Panc1 (cell line): ENCODE results near the gene WDHD1.

ENCODE experiments used
- SIN3A ChIP-seq: IDR thresholded peaks from 2 replicates; pipeline ENCODE4 v1.6.1; 2012; ENCODE audit warnings: low read depth, mild to moderate bottlenecking, low read length, moderate library complexity, borderline replicate concordance; ENCODE audit not compliant: insufficient read depth
- TF ChIP-seq, protein P1 (sequence below): fragments of 450-650 bp; IDR thresholded peaks from 2 replicates; pipeline ENCODE4 v1.5.1; 2017; ENCODE audit warnings: mild to moderate bottlenecking
- TF ChIP-seq, protein P2 (sequence below), 2 experiments: IDR thresholded peaks; 2 replicates each; pipeline ENCODE4 v1.6.1; 2011 to 2012; ENCODE audit warnings: low read depth in 2 of 2, control low read depth in 1 of 2, low read length in 1 of 2, mild to moderate bottlenecking in 1 of 2, moderate library complexity in 1 of 2; ENCODE audit not compliant: insufficient read depth in 1 of 2

DNA sequence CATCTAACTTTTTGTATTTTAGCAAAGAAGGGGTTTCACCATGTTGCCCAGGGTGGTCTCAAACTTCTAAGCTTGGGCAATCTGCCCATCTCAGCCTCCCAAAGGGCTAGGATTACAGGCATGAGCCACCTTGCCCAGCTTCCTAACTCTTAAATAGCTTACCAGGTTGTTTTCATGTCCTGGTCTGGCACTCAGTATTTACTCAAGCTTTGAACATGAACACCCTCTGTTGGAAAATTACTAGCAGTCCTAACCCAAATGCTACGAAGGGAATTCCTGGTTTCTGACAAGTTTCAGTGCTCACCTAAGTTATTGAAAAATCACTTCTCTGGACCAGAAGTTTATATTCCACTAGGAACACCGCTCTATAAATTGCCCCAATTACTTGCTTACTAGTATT lies 91.8 kb downstream of the WDHD1 start:
- TF ChIP-seq, protein P1, sequence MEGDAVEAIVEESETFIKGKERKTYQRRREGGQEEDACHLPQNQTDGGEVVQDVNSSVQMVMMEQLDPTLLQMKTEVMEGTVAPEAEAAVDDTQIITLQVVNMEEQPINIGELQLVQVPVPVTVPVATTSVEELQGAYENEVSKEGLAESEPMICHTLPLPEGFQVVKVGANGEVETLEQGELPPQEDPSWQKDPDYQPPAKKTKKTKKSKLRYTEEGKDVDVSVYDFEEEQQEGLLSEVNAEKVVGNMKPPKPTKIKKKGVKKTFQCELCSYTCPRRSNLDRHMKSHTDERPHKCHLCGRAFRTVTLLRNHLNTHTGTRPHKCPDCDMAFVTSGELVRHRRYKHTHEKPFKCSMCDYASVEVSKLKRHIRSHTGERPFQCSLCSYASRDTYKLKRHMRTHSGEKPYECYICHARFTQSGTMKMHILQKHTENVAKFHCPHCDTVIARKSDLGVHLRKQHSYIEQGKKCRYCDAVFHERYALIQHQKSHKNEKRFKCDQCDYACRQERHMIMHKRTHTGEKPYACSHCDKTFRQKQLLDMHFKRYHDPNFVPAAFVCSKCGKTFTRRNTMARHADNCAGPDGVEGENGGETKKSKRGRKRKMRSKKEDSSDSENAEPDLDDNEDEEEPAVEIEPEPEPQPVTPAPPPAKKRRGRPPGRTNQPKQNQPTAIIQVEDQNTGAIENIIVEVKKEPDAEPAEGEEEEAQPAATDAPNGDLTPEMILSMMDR = no peak
- TF ChIP-seq, protein P2, sequence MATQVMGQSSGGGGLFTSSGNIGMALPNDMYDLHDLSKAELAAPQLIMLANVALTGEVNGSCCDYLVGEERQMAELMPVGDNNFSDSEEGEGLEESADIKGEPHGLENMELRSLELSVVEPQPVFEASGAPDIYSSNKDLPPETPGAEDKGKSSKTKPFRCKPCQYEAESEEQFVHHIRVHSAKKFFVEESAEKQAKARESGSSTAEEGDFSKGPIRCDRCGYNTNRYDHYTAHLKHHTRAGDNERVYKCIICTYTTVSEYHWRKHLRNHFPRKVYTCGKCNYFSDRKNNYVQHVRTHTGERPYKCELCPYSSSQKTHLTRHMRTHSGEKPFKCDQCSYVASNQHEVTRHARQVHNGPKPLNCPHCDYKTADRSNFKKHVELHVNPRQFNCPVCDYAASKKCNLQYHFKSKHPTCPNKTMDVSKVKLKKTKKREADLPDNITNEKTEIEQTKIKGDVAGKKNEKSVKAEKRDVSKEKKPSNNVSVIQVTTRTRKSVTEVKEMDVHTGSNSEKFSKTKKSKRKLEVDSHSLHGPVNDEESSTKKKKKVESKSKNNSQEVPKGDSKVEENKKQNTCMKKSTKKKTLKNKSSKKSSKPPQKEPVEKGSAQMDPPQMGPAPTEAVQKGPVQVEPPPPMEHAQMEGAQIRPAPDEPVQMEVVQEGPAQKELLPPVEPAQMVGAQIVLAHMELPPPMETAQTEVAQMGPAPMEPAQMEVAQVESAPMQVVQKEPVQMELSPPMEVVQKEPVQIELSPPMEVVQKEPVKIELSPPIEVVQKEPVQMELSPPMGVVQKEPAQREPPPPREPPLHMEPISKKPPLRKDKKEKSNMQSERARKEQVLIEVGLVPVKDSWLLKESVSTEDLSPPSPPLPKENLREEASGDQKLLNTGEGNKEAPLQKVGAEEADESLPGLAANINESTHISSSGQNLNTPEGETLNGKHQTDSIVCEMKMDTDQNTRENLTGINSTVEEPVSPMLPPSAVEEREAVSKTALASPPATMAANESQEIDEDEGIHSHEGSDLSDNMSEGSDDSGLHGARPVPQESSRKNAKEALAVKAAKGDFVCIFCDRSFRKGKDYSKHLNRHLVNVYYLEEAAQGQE (IDR thresholded peaks at IDR 0.05; ENCODE audit: insufficient read depth in 1 of 2, low read depth in 2 of 2, low read length in 1 of 2) = no peak
- no peak for TF ChIP-seq SIN3A
